GM21529 (cell line): ENCODE data around the gene C1orf87.

ENCODE experiments used
- ATAC-seq: cut with Tn5 transposase; IDR thresholded peaks from one replicate; pipeline ENCODE4 v1.9.1; 2021; ENCODE audit not compliant: unreplicated experiment

The C1orf87 gene

GRCh38 chr1:60073605-60074278 lies at the start of gene C1orf87:
TSS of gene C1orf87 (minus strand) at chr1:60073770. CDS start at chr1:60072643, 1,127 bp downstream.
- ATAC-seq, result no peak

- ATAC-seq, result no peak
These were observed 44.5 kb upstream of the C1orf87 start for GRCh38 chr1:60118085-60118484.

GRCh38 chr1:60114745-60115318 lies 41.3 kb upstream of the C1orf87 start:
- ATAC-seq, result no peak

GRCh38 chr1:60113596-60113995 lies 40.0 kb upstream of the C1orf87 start:
- ATAC-seq, result no peak

- no peak for ATAC-seq
These were observed 39.5 kb upstream of the C1orf87 start for GRCh38 chr1:60113028-60113427.

- no peak for ATAC-seq
These were observed 38.1 kb upstream of the C1orf87 start for GRCh38 chr1:60111716-60112115.

GRCh38 chr1:60111118-60111517 lies 37.5 kb upstream of the C1orf87 start:
- ATAC-seq, result no peak

GRCh38 chr1:60108196-60108595 lies 34.6 kb upstream of the C1orf87 start:
- ATAC-seq, result no peak

GRCh38 chr1:60103186-60103585 lies 29.6 kb upstream of the C1orf87 start:
- ATAC-seq, result no peak

GRCh38 chr1:60102267-60103061 lies 28.9 kb upstream of the C1orf87 start:
- ATAC-seq, result no peak

GRCh38 chr1:60101516-60101915 lies 27.9 kb upstream of the C1orf87 start:
- no peak for ATAC-seq

GRCh38 chr1:60091195-60091715 lies 17.7 kb upstream of the C1orf87 start:
- no peak for ATAC-seq

GRCh38 chr1:60090655-60091054 lies 17.1 kb upstream of the C1orf87 start:
- ATAC-seq, result no peak

GRCh38 chr1:60088620-60089155 lies 15.1 kb upstream of the C1orf87 start:
- ATAC-seq, result no peak

- ATAC-seq, result no peak
These were observed 14.1 kb upstream of the C1orf87 start for GRCh38 chr1:60087681-60088080.

- no peak for ATAC-seq
These were observed 4.6 kb upstream of the C1orf87 start for GRCh38 chr1:60078182-60078581.

GRCh38 chr1:60071296-60071695 lies 2.3 kb downstream of the C1orf87 start:
- no peak for ATAC-seq

- ATAC-seq, result no peak
These were observed 3.9 kb downstream of the C1orf87 start for GRCh38 chr1:60069691-60070090.

GRCh38 chr1:60068393-60069045 lies 5.1 kb downstream of the C1orf87 start:
- ATAC-seq, result no peak

GRCh38 chr1:60066001-60066400 lies 7.6 kb downstream of the C1orf87 start:
- no peak for ATAC-seq

- ATAC-seq, result no peak
These were observed 8.4 kb downstream of the C1orf87 start for GRCh38 chr1:60065199-60065598.
